ENCODE data around the gene RAB3C.

RAB3C gene

GRCh38 chr5:58622936-58623871 lies 40.3 kb downstream of the RAB3C start:
- H3K27ac ChIP-seq = no peak overlapping the region
- no peak for TF ChIP-seq CTCF (conservative IDR thresholded peaks at IDR 0.05)
- no peak for TF ChIP-seq ZFX (IDR thresholded peaks at IDR 0.05)

- no peak for TF ChIP-seq ZFX (IDR thresholded peaks at IDR 0.05)
- H3K27ac ChIP-seq = no peak overlapping the region
These were observed 45.8 kb downstream of the RAB3C start for GRCh38 chr5:58628626-58629025.

- TF ChIP-seq ZFX (IDR thresholded peaks at IDR 0.05) (no peak), CTCF (conservative IDR thresholded peaks at IDR 0.05) (no peak)
- H3K27ac ChIP-seq = no peak overlapping the region
These were observed 46.6 kb downstream of the RAB3C start for GRCh38 chr5:58629271-58630159.

GRCh38 chr5:58631895-58632294 lies 49.0 kb downstream of the RAB3C start:
- H3K27ac ChIP-seq = no peak overlapping the region
- TF ChIP-seq ZFX (IDR thresholded peaks at IDR 0.05) (no peak), CTCF (conservative IDR thresholded peaks at IDR 0.05) (no peak)

GRCh38 chr5:58635416-58635815 lies 52.5 kb downstream of the RAB3C start:
- TF ChIP-seq CTCF (conservative IDR thresholded peaks at IDR 0.05) (no peak), ZFX (IDR thresholded peaks at IDR 0.05) (no peak)

GRCh38 chr5:58640011-58640410 lies 57.1 kb downstream of the RAB3C start:
- H3K27ac ChIP-seq = no peak overlapping the region
- no peak for TF ChIP-seq CTCF (conservative IDR thresholded peaks at IDR 0.05)
- no peak for TF ChIP-seq ZFX (IDR thresholded peaks at IDR 0.05)

More at GRCh38 chr5:58635416-58635815, 52.5 kb downstream of the RAB3C start:
- no peak overlapping the region for H3K27ac ChIP-seq

- TF ChIP-seq CTCF (conservative IDR thresholded peaks at IDR 0.05) (no peak), ZFX (IDR thresholded peaks at IDR 0.05) (no peak)
- no peak overlapping the region for H3K27ac ChIP-seq
These were observed 58.7 kb downstream of the RAB3C start for GRCh38 chr5:58641533-58641932.
